ENCODE measurements around the gene ALOX15.

ALOX15 gene

DNA sequence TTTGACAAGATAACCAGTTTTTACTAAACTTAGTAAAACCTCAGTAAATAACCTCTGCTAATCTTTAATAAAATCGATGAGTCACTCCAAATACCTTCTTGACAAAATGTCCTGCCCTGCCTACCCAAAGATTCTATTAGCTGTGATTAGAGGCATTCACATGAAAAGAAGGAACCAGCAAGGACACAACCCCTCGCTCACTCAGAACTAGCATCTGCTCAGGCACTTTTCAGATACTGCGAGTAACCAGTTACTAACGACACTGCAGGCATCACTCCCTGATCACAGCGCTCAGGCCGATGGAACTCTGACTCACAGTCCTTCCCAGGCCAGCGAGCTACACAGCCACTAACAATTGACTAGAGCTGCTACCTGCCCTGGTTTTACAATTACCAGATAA, 38.2 kb upstream of the ALOX15 start:
- TF ChIP-seq, protein P1, sequence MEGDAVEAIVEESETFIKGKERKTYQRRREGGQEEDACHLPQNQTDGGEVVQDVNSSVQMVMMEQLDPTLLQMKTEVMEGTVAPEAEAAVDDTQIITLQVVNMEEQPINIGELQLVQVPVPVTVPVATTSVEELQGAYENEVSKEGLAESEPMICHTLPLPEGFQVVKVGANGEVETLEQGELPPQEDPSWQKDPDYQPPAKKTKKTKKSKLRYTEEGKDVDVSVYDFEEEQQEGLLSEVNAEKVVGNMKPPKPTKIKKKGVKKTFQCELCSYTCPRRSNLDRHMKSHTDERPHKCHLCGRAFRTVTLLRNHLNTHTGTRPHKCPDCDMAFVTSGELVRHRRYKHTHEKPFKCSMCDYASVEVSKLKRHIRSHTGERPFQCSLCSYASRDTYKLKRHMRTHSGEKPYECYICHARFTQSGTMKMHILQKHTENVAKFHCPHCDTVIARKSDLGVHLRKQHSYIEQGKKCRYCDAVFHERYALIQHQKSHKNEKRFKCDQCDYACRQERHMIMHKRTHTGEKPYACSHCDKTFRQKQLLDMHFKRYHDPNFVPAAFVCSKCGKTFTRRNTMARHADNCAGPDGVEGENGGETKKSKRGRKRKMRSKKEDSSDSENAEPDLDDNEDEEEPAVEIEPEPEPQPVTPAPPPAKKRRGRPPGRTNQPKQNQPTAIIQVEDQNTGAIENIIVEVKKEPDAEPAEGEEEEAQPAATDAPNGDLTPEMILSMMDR (IDR thresholded peaks at IDR 0.05; ENCODE audit: borderline replicate concordance, extremely low read depth, low read length, poor library complexity, severe bottlenecking): no peak
- TF ChIP-seq EZH2 (IDR thresholded peaks at IDR 0.05; ENCODE audit: borderline replicate concordance, low read depth, low read length, severe bottlenecking): no peak
- H3K36me3 ChIP-seq (ENCODE audit: insufficient read depth, low read length): peaks cover 91% of the 10 kb centered on the region
- peaks cover 5% of the 10 kb centered on the region; the same call in 1 of the 2 replicates for H3K79me2 ChIP-seq (ENCODE audit: insufficient read depth, low read length)
- H3K9ac ChIP-seq (ENCODE audit: low read depth, low read length): no peak overlapping the region
- no peaks in the 10 kb centered on the region for H3K9me3 ChIP-seq (ENCODE audit: insufficient read depth, low read length, severe bottlenecking)
- 0 out of 2 replicates have a peak overlapping the region, but pooled peaks have one; percentile 6 for H3K27ac ChIP-seq (ENCODE audit: low read length)
- DNase-seq (no peak), ATAC-seq (ENCODE audit: insufficient read depth, low read depth) (no peak)
- H3K27me3 ChIP-seq (ENCODE audit: insufficient read depth, low read length, poor library complexity): no peaks in the 10 kb centered on the region
- no peak overlapping the region for H2AFZ ChIP-seq (ENCODE audit: low read depth, low read length)
- H4K20me1 ChIP-seq (ENCODE audit: insufficient read depth, low read length): peaks cover 11% of the 10 kb centered on the region; the same call in 1 of the 2 replicates
- H3K4me3 ChIP-seq (ENCODE audit: low read depth in 1 of 2, low read length in 2 of 2): no peak overlapping the region
- H3K4me2 ChIP-seq (ENCODE audit: insufficient read depth, low read length): no peak overlapping the region
- no peaks in the 10 kb centered on the region for H3K4me1 ChIP-seq (ENCODE audit: insufficient read depth, low read length)

GRCh38 chr17:4678448-4679026, 37.1 kb upstream of the ALOX15 start:
- no peaks in the 10 kb centered on the region for H3K4me1 ChIP-seq (ENCODE audit: insufficient read depth, low read length)
- H3K27ac ChIP-seq (ENCODE audit: low read length): no peak overlapping the region
- H3K4me3 ChIP-seq (ENCODE audit: low read depth in 1 of 2, low read length in 2 of 2): no peak overlapping the region
- H2AFZ ChIP-seq (ENCODE audit: low read depth, low read length): no peak overlapping the region
- ATAC-seq (ENCODE audit: insufficient read depth, low read depth) (no peak), DNase-seq (no peak)
- TF ChIP-seq, protein P1 (IDR thresholded peaks at IDR 0.05; ENCODE audit: borderline replicate concordance, extremely low read depth, low read length, poor library complexity, severe bottlenecking): no peak
- no peak for TF ChIP-seq EZH2 (IDR thresholded peaks at IDR 0.05; ENCODE audit: borderline replicate concordance, low read depth, low read length, severe bottlenecking)
- peaks cover 11% of the 10 kb centered on the region; the same call in 1 of the 2 replicates for H4K20me1 ChIP-seq (ENCODE audit: insufficient read depth, low read length)
- H3K79me2 ChIP-seq (ENCODE audit: insufficient read depth, low read length): no peaks in the 10 kb centered on the region
- H3K9me3 ChIP-seq (ENCODE audit: insufficient read depth, low read length, severe bottlenecking): no peaks in the 10 kb centered on the region
- peaks cover 92% of the 10 kb centered on the region for H3K36me3 ChIP-seq (ENCODE audit: insufficient read depth, low read length)
- H3K4me2 ChIP-seq (ENCODE audit: insufficient read depth, low read length): no peak overlapping the region
- H3K27me3 ChIP-seq (ENCODE audit: insufficient read depth, low read length, poor library complexity): no peaks in the 10 kb centered on the region
- no peak overlapping the region for H3K9ac ChIP-seq (ENCODE audit: low read depth, low read length)

DNA sequence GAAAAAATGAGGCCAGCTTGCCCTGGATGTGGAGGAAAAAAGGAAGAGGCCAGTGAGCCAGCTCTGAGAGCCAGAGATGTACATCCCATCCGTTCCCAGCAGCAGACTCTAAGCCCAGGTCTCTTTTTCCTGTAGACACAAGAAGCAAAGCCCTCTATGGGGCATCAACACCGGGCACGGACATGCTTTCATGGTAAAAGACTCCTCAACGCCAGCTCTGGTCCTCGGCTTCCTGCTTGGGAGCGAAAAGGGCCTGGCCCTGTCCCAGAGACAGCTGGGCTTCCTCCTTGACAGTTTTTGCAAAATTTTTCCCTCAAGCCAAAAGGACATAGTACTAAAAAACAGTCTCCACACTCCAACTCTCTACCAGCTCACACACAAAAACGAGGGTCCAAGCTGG, 35.3 kb upstream of the ALOX15 start:
- TF ChIP-seq, protein P1 (IDR thresholded peaks at IDR 0.05; ENCODE audit: borderline replicate concordance, extremely low read depth, low read length, poor library complexity, severe bottlenecking): no peak
- no peak for TF ChIP-seq EZH2 (IDR thresholded peaks at IDR 0.05; ENCODE audit: borderline replicate concordance, low read depth, low read length, severe bottlenecking)
- no peak overlapping the region for H2AFZ ChIP-seq (ENCODE audit: low read depth, low read length)
- H3K27me3 ChIP-seq (ENCODE audit: insufficient read depth, low read length, poor library complexity): no peaks in the 10 kb centered on the region
- H3K27ac ChIP-seq (ENCODE audit: low read length): no peak overlapping the region
- no peak overlapping the region for H3K9ac ChIP-seq (ENCODE audit: low read depth, low read length)
- no peaks in the 10 kb centered on the region for H3K9me3 ChIP-seq (ENCODE audit: insufficient read depth, low read length, severe bottlenecking)
- peaks cover 94% of the 10 kb centered on the region for H3K36me3 ChIP-seq (ENCODE audit: insufficient read depth, low read length)
- no peaks in the 10 kb centered on the region for H3K4me1 ChIP-seq (ENCODE audit: insufficient read depth, low read length)
- H3K4me2 ChIP-seq (ENCODE audit: insufficient read depth, low read length): no peak overlapping the region
- ATAC-seq (ENCODE audit: insufficient read depth, low read depth) (no peak), DNase-seq (no peak)
- no peaks in the 10 kb centered on the region for H3K79me2 ChIP-seq (ENCODE audit: insufficient read depth, low read length)
- H3K4me3 ChIP-seq (ENCODE audit: low read depth in 1 of 2, low read length in 2 of 2): no peak overlapping the region
- peaks cover 14% of the 10 kb centered on the region; the same call in 1 of the 2 replicates for H4K20me1 ChIP-seq (ENCODE audit: insufficient read depth, low read length)
